Esophagus (tissue), 2 donors: ENCODE results near the gene CDKN3. TPM values are rescaled to one million over a fixed set of nuclear protein-coding genes. Genes with fewer than 3 reads are reported as not detected.

ENCODE experiments used
- H3K27ac ChIP-seq, 2 donors: one replicate each; pipeline ENCODE4 v1.5.1; 2013; ENCODE audit warnings: low read depth in 2 of 2, mild to moderate bottlenecking in 2 of 2, inconsistent platforms in 1 of 2, low read length in 1 of 2, moderate library complexity in 1 of 2
- H3K27me3 ChIP-seq, 2 donors: one replicate each; pipeline ENCODE4 v1.6.1; 2013; ENCODE audit warnings: low read length in 2 of 2, control low read depth in 1 of 2, mild to moderate bottlenecking in 1 of 2; ENCODE audit not compliant: insufficient read depth in 2 of 2, control insufficient read depth in 1 of 2
- H3K36me3 ChIP-seq, 2 donors: one replicate each; pipeline ENCODE4 v1.6.1; 2013; ENCODE audit warnings: low read length in 1 of 2; ENCODE audit not compliant: control insufficient read depth in 2 of 2, insufficient read depth in 2 of 2
- H3K4me1 ChIP-seq, 2 donors: one replicate each; pipeline ENCODE4 v1.6.1; 2013; ENCODE audit warnings: low read length in 1 of 2; ENCODE audit not compliant: control insufficient read depth in 2 of 2, insufficient read depth in 2 of 2
- H3K4me3 ChIP-seq, 2 donors: one replicate each; pipeline ENCODE4 v1.5.1; 2013; ENCODE audit warnings: low read length in 2 of 2, mild to moderate bottlenecking in 2 of 2, low read depth in 1 of 2, moderate library complexity in 1 of 2
- H3K9me3 ChIP-seq, 2 donors: one replicate each; pipeline ENCODE4 v1.6.1; 2013; ENCODE audit warnings: mild to moderate bottlenecking in 2 of 2, low read depth in 1 of 2, low read length in 1 of 2, moderate library complexity in 1 of 2; ENCODE audit not compliant: control insufficient read depth in 2 of 2, insufficient read depth in 1 of 2
- WGBS, 2 donors: extraction: QIAGEN DNeasy Blood & Tissue Kit; methylation state at CpG; one replicate each; pipeline ENCODE4 v1.1.7; 2013; 5-methylcytosine and 5-hydroxymethylcytosine counted together
- polyA plus RNA-seq, 2 donors: library from polyadenylated mRNA; stranded (reverse); fragments of 200-250 nt; gene quantifications; one replicate each; pipeline ENCODE4 v1.2.3, GENCODE V29; 2013
- donor health status: healthy with polysubstance abuse.
- donor health status: Bipolar disorder and iron deficiency.

CDKN3 gene
- polyA plus RNA-seq, 2 donors, result 17.0 to 25.5 TPM

GRCh38 chr14:54354968-54355641, 41.7 kb upstream of the CDKN3 start:
- no peaks in the 10 kb centered on the region for H3K27me3 ChIP-seq
- no peak overlapping the region for H3K4me3 ChIP-seq
- no peaks in the 10 kb centered on the region for H3K9me3 ChIP-seq
- H3K36me3 ChIP-seq, result no peaks in the 10 kb centered on the region
- H3K4me1 ChIP-seq, result no peaks in the 10 kb centered on the region
- no peak overlapping the region for H3K27ac ChIP-seq

- H3K27ac ChIP-seq, result no peak overlapping the region
- no peaks in the 10 kb centered on the region for H3K9me3 ChIP-seq
- no peaks in the 10 kb centered on the region for H3K36me3 ChIP-seq
- no peak overlapping the region for H3K4me3 ChIP-seq
- H3K4me1 ChIP-seq, result no peaks in the 10 kb centered on the region
- WGBS, 2 donors, result 50 to 67% methylated on average over 2 of the region's 2 CpGs
- H3K27me3 ChIP-seq, result no peaks in the 10 kb centered on the region
Measured at GRCh38 chr14:54355698-54356097, 41.1 kb upstream of the CDKN3 start.

GRCh38 chr14:54356172-54356571, 40.6 kb upstream of the CDKN3 start:
- 69 to 77% methylated on average over 3 of the region's 3 CpGs for WGBS, 2 donors
- H3K9me3 ChIP-seq, result no peaks in the 10 kb centered on the region
- H3K4me3 ChIP-seq, result no peak overlapping the region
- no peak overlapping the region for H3K27ac ChIP-seq
- H3K27me3 ChIP-seq, result no peaks in the 10 kb centered on the region
- H3K4me1 ChIP-seq, result no peaks in the 10 kb centered on the region
- no peaks in the 10 kb centered on the region for H3K36me3 ChIP-seq

- 90 to 95% methylated on average over 1 of the region's 1 CpG for WGBS, 2 donors
- Histone ChIP-seq H3K27me3 (no peaks in the 10 kb centered on the region), H3K9me3 (no peaks in the 10 kb centered on the region), H3K4me1 (no peaks in the 10 kb centered on the region), H3K4me3 (no peak overlapping the region), H3K36me3 (no peaks in the 10 kb centered on the region), H3K27ac (no peak overlapping the region)
Measured at GRCh38 chr14:54360667-54361066, 36.1 kb upstream of the CDKN3 start.

- Histone ChIP-seq H3K9me3 (no peaks in the 10 kb centered on the region), H3K4me3 (no peak overlapping the region), H3K4me1 (no peaks in the 10 kb centered on the region), H3K36me3 (no peaks in the 10 kb centered on the region), H3K27ac (no peak overlapping the region), H3K27me3 (no peaks in the 10 kb centered on the region)
- WGBS, 2 donors, result 87 to 93% methylated on average over 5 of the region's 5 CpGs
Measured at GRCh38 chr14:54362089-54362504, 34.7 kb upstream of the CDKN3 start.

GRCh38 chr14:54362759-54363437, 33.9 kb upstream of the CDKN3 start:
- Histone ChIP-seq H3K36me3 (no peaks in the 10 kb centered on the region), H3K27me3 (no peaks in the 10 kb centered on the region), H3K27ac (no peak overlapping the region), H3K9me3 (no peaks in the 10 kb centered on the region), H3K4me3 (no peak overlapping the region), H3K4me1 (peaks cover 0 to 3% of the 10 kb centered on the region in 2 donors)
- 76 to 78% methylated on average over 5 of the region's 5 CpGs for WGBS, 2 donors

- Histone ChIP-seq H3K27ac (peak overlapping the region in 1 of 2 donors; percentile 0), H3K4me1 (peaks cover 0 to 3% of the 10 kb centered on the region in 2 donors), H3K27me3 (no peaks in the 10 kb centered on the region), H3K9me3 (no peaks in the 10 kb centered on the region), H3K4me3 (no peak overlapping the region), H3K36me3 (no peaks in the 10 kb centered on the region)
- WGBS, 2 donors, result 25 to 33% methylated on average over 9 of the region's 9 CpGs
Measured at GRCh38 chr14:54364555-54365415, 32.0 kb upstream of the CDKN3 start.

GRCh38 chr14:54366736-54367735, 29.8 kb upstream of the CDKN3 start:
- Histone ChIP-seq H3K4me1 (peaks cover 0 to 3% of the 10 kb centered on the region in 2 donors), H3K27ac (no peak overlapping the region), H3K27me3 (no peaks in the 10 kb centered on the region), H3K36me3 (no peaks in the 10 kb centered on the region), H3K4me3 (no peak overlapping the region), H3K9me3 (no peaks in the 10 kb centered on the region)
- 58 to 71% methylated on average over 9 of the region's 9 CpGs for WGBS, 2 donors

GRCh38 chr14:54368291-54368690, 28.5 kb upstream of the CDKN3 start:
- Histone ChIP-seq H3K36me3 (no peaks in the 10 kb centered on the region), H3K27ac (no peak overlapping the region), H3K4me3 (no peak overlapping the region), H3K27me3 (no peaks in the 10 kb centered on the region), H3K4me1 (peaks cover 0 to 3% of the 10 kb centered on the region in 2 donors), H3K9me3 (no peaks in the 10 kb centered on the region)
- WGBS, 2 donors, result 66 to 81% methylated on average over 4 of the region's 4 CpGs
